ENCODE data around the gene PAX1.

Gene PAX1

GRCh38 chr20:21704408-21705385 is 767 bp upstream of the PAX1 start:
- Histone ChIP-seq H3K9me3 (no peaks in the 10 kb centered on the region), H3K27ac (no peak overlapping the region), H3K4me1 (peaks cover 0 to 35% (median 20%) of the 10 kb centered on the region in 4 donors), H3K36me3 (no peaks in the 10 kb centered on the region), H3K4me3 (no peak overlapping the region), H3K27me3 (peaks cover 0 to 97% of the 10 kb centered on the region in 2 donors)
- no peak for TF ChIP-seq CTCF (IDR thresholded peaks at IDR 0.05)
- intact Hi-C loops (cut with DNase I; ENCODE audit: low total_unique reads) = no loop called here
- no peak for DNase-seq

GRCh38 chr20:21706261-21707195 is 1.1 kb downstream of the PAX1 start:
- no peak overlapping the region for H3K27ac ChIP-seq
- DNase-seq = no peak

GRCh38 chr20:21707267-21707666 is 1.8 kb downstream of the PAX1 start:
- no peak for DNase-seq
- Histone ChIP-seq H3K36me3 (no peaks in the 10 kb centered on the region), H3K9me3 (no peaks in the 10 kb centered on the region), H3K4me3 (no peak overlapping the region), H3K27me3 (peaks cover 0 to 97% of the 10 kb centered on the region in 2 donors), H3K27ac (no peak overlapping the region), H3K4me1 (peaks cover 0 to 34% (median 18%) of the 10 kb centered on the region in 4 donors)
- intact Hi-C loops (cut with DNase I; ENCODE audit: low total_unique reads) = no loop called here
- no peak for TF ChIP-seq CTCF (IDR thresholded peaks at IDR 0.05)

More at GRCh38 chr20:21706261-21707195, 1.1 kb downstream of the PAX1 start:
- Histone ChIP-seq H3K9me3 (no peaks in the 10 kb centered on the region), H3K27me3 (peaks cover 0 to 97% of the 10 kb centered on the region in 2 donors), H3K4me3 (no peak overlapping the region), H3K4me1 (peaks cover 0 to 35% (median 20%) of the 10 kb centered on the region in 4 donors), H3K36me3 (no peaks in the 10 kb centered on the region)
- no peak for TF ChIP-seq CTCF (IDR thresholded peaks at IDR 0.05)
- intact Hi-C loops (cut with DNase I; ENCODE audit: low total_unique reads) = no loop called here

- peaks cover 0 to 25% (median 13%) of the 10 kb centered on the region in 4 donors for H3K4me1 ChIP-seq
- H3K36me3 ChIP-seq = no peaks in the 10 kb centered on the region
- no peak for TF ChIP-seq CTCF (IDR thresholded peaks at IDR 0.05)
- no peak overlapping the region for H3K4me3 ChIP-seq
- intact Hi-C loops (cut with DNase I; ENCODE audit: low total_unique reads) = no loop called here
- H3K27ac ChIP-seq = no peak overlapping the region
- peaks cover 0 to 97% of the 10 kb centered on the region in 2 donors for H3K27me3 ChIP-seq
- no peaks in the 10 kb centered on the region for H3K9me3 ChIP-seq
- DNase-seq = no peak
These were observed 2.7 kb downstream of the PAX1 start for GRCh38 chr20:21707999-21708737.
